GM12878 (cell line): ENCODE data around the gene USP27X. TPM values are rescaled to one million over a fixed set of nuclear protein-coding genes. Genes with fewer than 3 reads are reported as not detected.

Experiments
- ATAC-seq: fragments of 200-7000 bp; cut with Tn5 transposase; 3 replicates; pipeline ENCODE4 v1.9.1; 2020; ENCODE audit warnings: mild to moderate bottlenecking, moderate library complexity
- BruUV-seq: library from RNA; stranded (reverse); fragments of 400-500 nt; replicated peaks from 2 replicates; lab custom pipeline; 2021; lab: Mats Ljungman, UMichigan
- CTCF ChIA-PET: fragments of 300-600 bp; sonication (Branson Sonifier 250); formaldehyde crosslinking; extraction: SDS; loops from one replicate; lab custom pipeline; 2021; ENCODE audit warnings: inconsistent platforms; lab: Yijun Ruan, JAX
- POLR2A ChIA-PET: fragments of 350-600 bp; formaldehyde crosslinking; extraction: SDS; loops from one replicate; lab custom pipeline; 2021; ENCODE audit warnings: inconsistent platforms; lab: Charles Lee
- RAD21 ChIA-PET: fragments of 300-600 bp; sonication (Branson Sonifier 250); formaldehyde crosslinking; loops from one replicate; lab custom pipeline; 2023; ENCODE audit warnings: antibody characterized with exemption; ENCODE audit not compliant: unreplicated experiment; lab: Charles Lee
- SMC1A ChIA-PET: fragments of 300-600 bp; sonication (Branson Sonifier 250); formaldehyde crosslinking; loops from one replicate; lab custom pipeline; 2023; ENCODE audit not compliant: unreplicated experiment, uncharacterized antibody; lab: Charles Lee
- DNase-seq: peaks from one replicate; pipeline ENCODE4 v3.0.0-alpha.2; 2011; ENCODE audit warnings: low read depth, low spot score
- FAIRE-seq: peaks from 3 replicates; lab custom pipeline; 2011; peaks lifted over from hg19 to GRCh38; lab: Jason Lieb, UNC
- H2AFZ ChIP-seq: 2 replicates; pipeline ENCODE4 v1.6.0; 2011; ENCODE audit warnings: low read depth, low read length, control low read depth; ENCODE audit not compliant: control insufficient read depth
- H3K27ac ChIP-seq: 2 replicates; pipeline ENCODE4 v1.5.1; 2011; ENCODE audit warnings: control low read depth; ENCODE audit not compliant: control insufficient read depth, insufficient read depth
- H3K27me3 ChIP-seq, 2 experiments: replicated peaks in 1 of 2; 2 replicates each; pipeline versions ENCODE4 v1.6.0 to v1.6.1; 2011; ENCODE audit warnings: low read length in 1 of 2; ENCODE audit not compliant: control insufficient read depth in 2 of 2, insufficient read depth in 2 of 2
- H3K36me3 ChIP-seq, 2 experiments: 2 replicates each; pipeline ENCODE4 v1.5.1; 2011; ENCODE audit warnings: low read length in 1 of 2; ENCODE audit not compliant: control insufficient read depth in 2 of 2, insufficient read depth in 2 of 2
- H3K4me1 ChIP-seq: 2 replicates; pipeline ENCODE4 v1.6.1; 2011; ENCODE audit warnings: mild to moderate bottlenecking, low read length, moderate library complexity, mixed read lengths; ENCODE audit not compliant: control insufficient read depth, insufficient read depth
- H3K4me2 ChIP-seq: 2 replicates; pipeline ENCODE4 v1.6.0; 2011; ENCODE audit warnings: control low read depth; ENCODE audit not compliant: control insufficient read depth, insufficient read depth
- H3K4me3 ChIP-seq: fragments of 200-600 bp; sonication (generic); 2 replicates; pipeline ENCODE4 v1.5.1; 2016
- H3K79me2 ChIP-seq: 2 replicates; pipeline ENCODE4 v1.6.0; 2011; ENCODE audit warnings: low read length; ENCODE audit not compliant: control insufficient read depth, insufficient read depth
- H3K9ac ChIP-seq: 2 replicates; pipeline ENCODE4 v1.8.0; 2011; ENCODE audit warnings: low read length, control low read depth, mixed read lengths; ENCODE audit not compliant: control insufficient read depth, insufficient read depth
- H3K9me3 ChIP-seq: replicated peaks from 3 replicates; pipeline ENCODE4 v1.5.1; 2011; ENCODE audit warnings: mild to moderate bottlenecking, low read length; ENCODE audit not compliant: control insufficient read depth, insufficient read depth
- H4K20me1 ChIP-seq: 2 replicates; pipeline ENCODE4 v1.6.0; 2011; ENCODE audit not compliant: control insufficient read depth, insufficient read depth
- CHD4 ChIP-seq: fragments of 200-600 bp; sonication (generic); IDR thresholded peaks from 2 replicates; pipeline ENCODE4 v1.6.1; 2016; ENCODE audit warnings: mild to moderate bottlenecking
- CTCF ChIP-seq, 3 experiments: IDR thresholded peaks in 2 of 3; conservative IDR thresholded peaks in 1 of 3; 2 replicates each; pipeline ENCODE4 v1.5.1; 2011; ENCODE audit warnings: low read depth in 3 of 3, low read length in 3 of 3, mild to moderate bottlenecking in 3 of 3, control low read depth in 2 of 3, moderate library complexity in 2 of 3, inconsistent platforms in 1 of 3, mixed read lengths in 1 of 3; ENCODE audit not compliant: control insufficient read depth in 2 of 3, insufficient read depth in 1 of 3; ENCODE audit errors: extremely low read depth in 1 of 3
- ELK1 ChIP-seq: IDR thresholded peaks from 2 replicates; pipeline ENCODE4 v1.6.1; 2012; ENCODE audit warnings: low read depth, low read length, improper control_type of control experiment
- JUND ChIP-seq: IDR thresholded peaks from 2 replicates; pipeline ENCODE4 v1.6.1; 2012; ENCODE audit warnings: low read depth, mild to moderate bottlenecking, low read length, improper control_type of control experiment, moderate library complexity
- SMC3 ChIP-seq: IDR thresholded peaks from 2 replicates; pipeline ENCODE4 v1.6.1; 2011; ENCODE audit warnings: low read length, improper control_type of control experiment, borderline replicate concordance
- ZBTB11 ChIP-seq: fragments of 450-650 bp; formaldehyde crosslinking; IDR thresholded peaks from 2 replicates; pipeline ENCODE4 v1.5.0; 2022; ENCODE audit warnings: mild to moderate bottlenecking, missing genetic modification characterization
- WGBS: methylation state at CpG from one replicate; pipeline ENCODE4 v1.1.6; 2016; ENCODE audit warnings: low lambda C conversion rate; ENCODE audit not compliant: insufficient replicate concordance, insufficient coverage; ENCODE audit errors: missing lambda C conversion rate; 5-methylcytosine and 5-hydroxymethylcytosine counted together
- in situ Hi-C: fragments of 300-500 bp; cut with MboI; formaldehyde crosslinking; loops from 9 replicates; pipeline ENCODE4 v1.14.3; 2018; ENCODE audit warnings: mixed read lengths
- intact Hi-C: fragments of 100-400 bp; cut with micrococcal nuclease; formaldehyde crosslinking; loops from one replicate; pipeline ENCODE4 v1.14.2; 2022; ENCODE audit not compliant: unreplicated experiment
- polyA plus RNA-seq, 11 experiments: library from polyadenylated mRNA; depleted of rRNA in 4 of 11; unstranded in 6 of 11; stranded (reverse) in 5 of 11; fragments of >200 nt; fragmentation: Nextera tagmentation in 4 of 11; fragmentation: Illumina TruSeq in 1 of 11; extraction: Ambion mirVana in 4 of 11; extraction: Trizol in 1 of 11; gene quantifications; 1 replicate in 1 of 11; 2 replicates in 10 of 11; pipeline versions ENCODE4 v1.2.1 to v1.2.3, GENCODE V29; 2011 to 2016; ENCODE audit warnings: inconsistent platforms in 2 of 11, missing spikeins in 2 of 11, low read depth in 1 of 11
- total RNA-seq, 4 experiments: library from RNA; depleted of rRNA in 3 of 4; stranded (reverse); fragments of >200 nt in 3 of 4; fragmentation: Illumina TruSeq in 1 of 4; extraction: Trizol in 1 of 4; gene quantifications; 2 replicates each; pipeline versions ENCODE4 v1.2.1 to v1.2.3, GENCODE V29; 2013 to 2021

USP27X gene
- total and polyA plus RNA-seq, 10 of the 15 experiments (the other 5 are each of a cell fraction or from before 2014, with no cell fraction given): 0.09 to 2.0 (median 0.89) TPM; not detected in 1

- peak; percentile 81 to 92 (median 85) for TF ChIP-seq CTCF (IDR thresholded peaks at IDR 0.05 in 2 of 3, conservative IDR thresholded peaks at IDR 0.05 in 1 of 3; ENCODE audit: control insufficient read depth in 2 of 3, extremely low read depth in 1 of 3, insufficient read depth in 1 of 3, low read depth in 3 of 3, low read length in 3 of 3)
- no peak for TF ChIP-seq CHD4
- peak; percentile 76 for TF ChIP-seq SMC3
Measured at GRCh38 chrX:49915361-49916222, 36.3 kb downstream of the USP27X start (continued).

- Histone ChIP-seq H3K9me3 (no peaks in the 10 kb centered on the region), H3K4me3 (no peak overlapping the region), H3K4me2 (no peak overlapping the region), H2AFZ (no peak overlapping the region), H3K4me1 (no peaks in the 10 kb centered on the region), H3K27ac (no peak overlapping the region), H4K20me1 (no peaks in the 10 kb centered on the region), H3K9ac (no peak overlapping the region), H3K36me3 (no peaks in the 10 kb centered on the region), H3K27me3 (no peaks in the 10 kb centered on the region), H3K79me2 (no peaks in the 10 kb centered on the region)
- CTCF ChIA-PET: interaction anchor here (0.6 to 7.7 kb wide), 37 partner anchors 8 to 727 kb away, joined by 3 to 72 read pairs (median 4); partner anchors contain the start of genes CCNB3 and USP27X
- in situ Hi-C loops: no loop called here
- 24% methylated on average over 8 of the region's 8 CpGs for WGBS
- DNase-seq: no peak
- no peak for ATAC-seq
- SMC1A ChIA-PET: interaction anchor here (0.7 to 2.6 kb wide), 9 partner anchors 9 to 286 kb away, joined by 3 to 22 read pairs (median 3); partner anchors contain the start of gene CCNB3
- BruUV-seq: no TSS peak
- intact Hi-C loops: loop anchor here (5.0 kb wide), 2 partner anchors 37 to 163 kb away; no protein-coding TSS in a partner anchor
- RAD21 ChIA-PET: interaction anchor here (0.8 to 1.9 kb wide), 3 partner anchors 13 to 159 kb away, joined by 3 to 16 read pairs (median 4); no protein-coding TSS in a partner anchor
- POLR2A ChIA-PET: no interaction called here
- no peak for FAIRE-seq
- peak; percentile 73 to 93 (median 86) for TF ChIP-seq CTCF (IDR thresholded peaks at IDR 0.05 in 2 of 3, conservative IDR thresholded peaks at IDR 0.05 in 1 of 3; ENCODE audit: control insufficient read depth in 2 of 3, extremely low read depth in 1 of 3, insufficient read depth in 1 of 3, low read depth in 3 of 3, low read length in 3 of 3)
- no peak for TF ChIP-seq ZBTB11 (CRISPR knock-in tag)
- TF ChIP-seq ELK1: no peak
- TF ChIP-seq JUND: no peak
Measured at GRCh38 chrX:49919617-49920016, 40.3 kb downstream of the USP27X start.
